MM.1S (cell line): Measurements from ENCODE around the gene TMEM108.
"Not testable (repeated sequence)": the region's sequence is repeated elsewhere in the genome, so short reads cannot be mapped to it uniquely, and the experiment has no call there.

Source experiments
- CTCF ChIP-seq: fragments of 300-600 bp; sonication (generic); IDR thresholded peaks from 2 replicates; pipeline ENCODE4 v1.5.1; 2016; ENCODE audit warnings: antibody characterized with exemption, low read length, mixed read lengths
- EZH2 ChIP-seq: fragments of 300-600 bp; sonication (generic); optimal IDR thresholded peaks from 2 replicates; pipeline ENCODE3; 2017; ENCODE audit warnings: low read depth, mild to moderate bottlenecking, antibody characterized with exemption, low read length, mixed read lengths

- TF ChIP-seq EZH2, CTCF: not testable (repeated sequence)
Measured at GRCh38 chr3:133005032-133005431, 33.2 kb upstream of the TMEM108 start.
